NCI-H82 (cell line): ENCODE data around the gene PLXDC2.

Experiments used
- DNase-seq: peaks from one replicate; lab custom pipeline; 2025; lab: John Stamatoyannopoulos, UW

PLXDC2 gene

DNA sequence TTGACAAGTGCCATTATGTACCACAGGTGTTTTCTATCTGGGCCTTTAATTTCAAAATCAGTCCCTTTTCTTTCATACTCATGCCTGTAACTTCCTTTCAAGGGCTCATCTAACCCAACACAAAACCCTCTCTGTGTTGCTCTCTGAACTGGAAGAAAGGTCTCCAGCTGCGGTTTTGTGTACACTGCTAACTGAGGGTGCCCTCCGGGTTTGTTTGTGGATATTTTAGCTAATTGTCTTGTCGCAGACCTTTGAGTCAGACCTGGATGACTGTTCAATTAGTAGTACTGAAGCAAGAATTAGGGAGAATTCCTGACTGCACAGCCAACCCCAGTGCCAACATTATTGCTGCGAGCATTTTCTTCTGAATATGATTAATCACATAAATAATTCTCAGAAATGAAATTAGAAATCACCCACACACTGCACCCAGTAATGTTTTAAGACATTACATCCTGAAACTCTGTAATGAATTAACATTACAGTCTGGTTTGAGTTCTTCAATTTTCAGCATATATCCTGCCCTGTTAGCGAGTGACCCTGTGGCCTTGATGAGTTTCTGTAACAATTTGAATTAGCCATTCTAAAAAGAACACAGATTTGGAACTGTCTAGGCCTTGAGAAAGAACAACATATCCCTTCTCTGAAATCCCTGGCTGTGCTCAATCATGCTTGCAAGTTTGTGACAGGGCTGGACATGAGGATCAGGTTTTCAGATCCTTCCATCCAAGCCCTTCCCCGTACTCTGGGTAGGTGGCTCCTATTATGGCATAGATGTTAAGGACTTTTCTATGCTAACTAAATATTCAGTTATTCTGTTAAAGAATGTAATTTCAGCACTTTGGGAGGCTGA, 460.1 kb downstream of the PLXDC2 start:
- DNase-seq: no peak

DNA sequence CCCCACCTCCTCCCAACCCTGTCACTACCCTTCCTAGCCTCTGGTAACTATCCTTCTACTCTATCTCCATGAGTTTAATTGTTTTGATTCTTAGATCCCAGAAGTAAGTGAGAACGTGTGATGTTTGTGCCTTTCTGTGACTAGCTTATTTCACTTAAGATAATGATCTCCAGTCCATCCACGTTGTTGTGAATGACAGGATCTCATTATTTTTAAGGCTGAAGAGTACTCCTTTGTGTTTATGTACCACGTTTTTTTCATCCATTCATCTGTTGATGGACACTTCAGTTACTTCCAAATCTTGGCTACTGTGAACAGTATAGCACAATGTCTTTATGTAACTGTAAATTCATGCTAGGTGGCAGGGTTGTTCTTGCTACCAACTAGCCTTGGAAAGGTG, 461.6 kb downstream of the PLXDC2 start:
- no peak for DNase-seq

- DNase-seq: no peak
Observed at GRCh38 chr10:20281579-20281978, 465.3 kb downstream of the PLXDC2 start.

- DNase-seq: no peak
Observed at GRCh38 chr10:20287586-20287985, 471.4 kb downstream of the PLXDC2 start.

DNA sequence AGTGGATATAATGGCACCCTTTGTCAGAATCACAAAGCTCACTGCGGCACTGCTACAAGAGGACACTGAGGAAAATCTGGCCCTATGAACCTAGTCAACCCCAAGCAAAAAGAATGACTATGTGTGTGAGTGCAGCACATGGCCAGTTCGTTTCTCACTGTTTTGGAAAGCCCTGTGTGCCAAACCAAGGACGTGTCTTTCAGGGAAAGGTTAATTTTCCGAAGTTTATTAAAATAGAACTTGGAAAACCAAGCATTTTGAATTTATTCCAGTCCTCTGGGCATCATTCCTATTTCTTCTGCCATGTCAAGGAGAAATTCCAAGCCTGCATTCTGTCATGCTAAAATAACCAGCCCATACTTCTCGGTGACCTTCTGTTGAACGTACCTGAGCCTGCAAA, 471.8 kb downstream of the PLXDC2 start:
- DNase-seq: no peak

GRCh38 chr10:20289070-20289828, 473.0 kb downstream of the PLXDC2 start:
- peak; percentile 1 for DNase-seq

GRCh38 chr10:20298417-20298816, 482.2 kb downstream of the PLXDC2 start:
- no peak for DNase-seq

DNA sequence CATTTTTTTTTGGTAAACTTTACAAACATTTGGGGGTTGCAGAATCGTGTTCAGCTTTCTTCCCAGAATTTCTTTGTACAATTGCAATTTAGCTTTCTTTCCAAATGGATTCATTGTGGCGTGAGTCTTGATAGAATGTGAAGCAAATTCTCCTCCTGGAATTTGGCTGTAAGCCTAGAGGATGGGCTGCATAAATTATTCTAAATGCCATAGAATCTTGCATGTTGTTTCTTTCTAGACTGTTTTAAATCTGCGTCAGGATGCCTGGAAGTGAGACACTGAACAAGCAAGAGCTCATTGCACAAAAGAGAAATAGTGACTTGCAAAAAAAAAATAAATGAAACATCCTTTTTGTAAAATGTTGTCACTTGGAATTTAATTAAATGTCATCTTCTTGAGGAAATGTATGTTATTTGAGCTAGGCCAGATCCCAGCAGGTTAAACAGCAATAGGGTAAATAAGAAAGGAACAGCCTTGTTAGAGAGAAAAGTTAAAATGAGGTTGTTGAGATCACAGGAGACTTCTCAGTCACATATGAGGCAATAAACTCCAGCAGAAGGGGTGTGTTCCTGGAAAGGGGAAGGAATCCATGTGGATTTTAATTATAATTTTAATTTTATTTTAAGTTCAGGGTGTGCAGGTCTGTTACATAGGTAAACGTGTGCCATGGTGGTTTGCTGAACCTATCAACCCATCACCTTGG, 483.0 kb downstream of the PLXDC2 start:
- no peak for DNase-seq

DNA sequence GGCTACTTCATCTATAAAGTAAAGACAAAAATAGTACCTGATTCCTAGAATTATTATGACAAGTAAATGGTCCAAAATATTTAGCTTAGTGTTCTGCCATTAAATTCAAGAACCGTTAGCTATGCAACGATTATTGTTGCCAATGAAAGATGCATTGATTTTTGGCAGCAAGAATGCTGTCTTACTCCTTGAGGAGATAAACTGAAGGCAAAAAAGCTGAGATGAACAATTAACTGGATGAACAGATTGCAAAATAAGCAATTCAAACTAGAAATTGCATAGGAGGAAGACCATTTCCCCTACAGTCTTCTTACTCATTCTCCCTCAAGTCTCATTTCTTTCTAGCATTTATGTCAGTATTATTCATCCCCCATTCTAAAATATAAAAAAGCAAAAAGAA, 484.5 kb downstream of the PLXDC2 start:
- DNase-seq: no peak

- DNase-seq: no peak
Observed at GRCh38 chr10:20302033-20302432, 485.8 kb downstream of the PLXDC2 start.

- DNase-seq: no peak
Observed at GRCh38 chr10:20303453-20304152, 487.4 kb downstream of the PLXDC2 start.

GRCh38 chr10:20313665-20314064, 497.4 kb downstream of the PLXDC2 start:
- DNase-seq: no peak

DNA sequence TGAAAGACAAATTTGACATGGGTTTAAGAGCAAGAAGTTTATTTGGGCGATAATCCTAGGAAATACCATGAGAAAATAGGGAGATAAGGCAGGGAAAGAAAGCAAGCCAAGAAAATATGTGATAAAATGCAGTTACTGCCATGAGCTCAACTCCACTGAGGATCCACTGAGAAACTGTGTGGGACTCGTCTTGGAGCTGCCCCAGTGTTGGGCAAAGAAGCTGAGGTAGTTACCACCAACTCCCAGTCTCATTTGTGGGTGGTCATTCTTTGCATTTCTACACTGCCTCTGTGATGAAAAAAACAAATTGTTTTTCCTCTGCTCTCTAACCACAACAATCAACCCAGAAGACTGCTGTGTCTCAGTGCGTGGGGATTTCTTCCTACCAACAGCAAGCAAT, 498.2 kb downstream of the PLXDC2 start:
- no peak for DNase-seq

DNA sequence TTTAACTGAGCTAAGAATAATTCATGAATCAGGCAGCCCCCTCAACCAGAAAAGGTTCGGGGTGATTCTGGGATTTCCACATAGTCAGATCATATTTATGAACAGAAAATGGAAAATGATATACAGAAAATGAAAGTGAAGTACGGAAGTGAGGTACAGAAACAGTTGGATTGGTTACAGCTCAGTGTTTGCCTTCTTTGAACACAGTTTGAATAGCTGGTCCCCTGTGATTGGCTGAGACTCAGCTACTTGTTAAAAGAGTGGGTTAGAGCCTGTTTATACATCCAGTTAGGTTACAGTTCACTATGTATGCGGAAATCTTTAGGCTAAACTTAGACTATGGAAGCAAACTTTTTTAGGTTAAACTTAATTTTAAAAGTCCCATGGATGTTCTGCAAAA, 511.7 kb downstream of the PLXDC2 start:
- DNase-seq: no peak

DNA sequence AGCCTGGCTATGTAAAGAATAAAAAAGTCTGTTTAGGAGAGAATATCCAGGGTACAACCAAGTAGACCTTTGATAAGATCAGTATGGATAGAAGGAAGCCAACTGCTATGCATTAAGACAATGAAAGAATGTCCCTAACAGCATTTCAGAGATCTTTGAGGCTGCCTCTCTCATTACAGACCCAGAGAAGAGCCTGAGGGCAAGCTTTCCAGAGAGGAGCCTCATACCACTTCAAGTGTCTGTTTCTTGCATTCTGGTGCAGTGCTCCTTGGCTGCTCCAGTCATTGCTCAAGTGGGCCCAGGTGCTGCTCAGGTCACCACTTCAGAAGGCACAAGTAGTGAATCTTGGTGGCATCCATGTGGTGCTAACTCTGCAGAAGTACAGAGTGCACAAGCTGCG, 514.0 kb downstream of the PLXDC2 start:
- no peak for DNase-seq

GRCh38 chr10:20334559-20334958, 518.3 kb downstream of the PLXDC2 start:
- no peak for DNase-seq
